ENCODE results near the gene KIF5C.

KIF5C gene

GRCh38 chr2:149020432-149020851, 145.4 kb downstream of the KIF5C start:
- DNase-seq = no peak

- no peak for DNase-seq
Observed at GRCh38 chr2:149021271-149021719, 146.3 kb downstream of the KIF5C start.

- no peak for DNase-seq
Observed at GRCh38 chr2:149021761-149022160, 146.7 kb downstream of the KIF5C start.

- DNase-seq = no peak
Observed at GRCh38 chr2:149023091-149023490, 148.1 kb downstream of the KIF5C start.

- DNase-seq = no peak
Observed at GRCh38 chr2:149027590-149028250, 152.7 kb downstream of the KIF5C start.

- no peak for DNase-seq
Observed at GRCh38 chr2:149028377-149028776, 153.3 kb downstream of the KIF5C start.

GRCh38 chr2:149028891-149029290, 153.9 kb downstream of the KIF5C start:
- no peak for DNase-seq

GRCh38 chr2:149029307-149029965, 154.4 kb downstream of the KIF5C start:
- no peak for DNase-seq

GRCh38 chr2:149031396-149031795, 156.4 kb downstream of the KIF5C start:
- DNase-seq = no peak

- no peak for DNase-seq
Observed at GRCh38 chr2:149033716-149034115, 158.7 kb downstream of the KIF5C start.

GRCh38 chr2:149034406-149034805, 159.4 kb downstream of the KIF5C start:
- DNase-seq = no peak

GRCh38 chr2:149036507-149037293, 161.7 kb downstream of the KIF5C start:
- no peak for DNase-seq

GRCh38 chr2:149037851-149038250, 162.8 kb downstream of the KIF5C start:
- no peak for DNase-seq

- DNase-seq = peak; percentile 49
Observed at GRCh38 chr2:149038442-149039212, 163.6 kb downstream of the KIF5C start, which contains the start of gene LYPD6B. Gene LYPD6B, plus strand, starts transcription at chr2:149038699. Its CDS starts 92,250 bp downstream, at chr2:149130949.

GRCh38 chr2:149039213-149039724, 164.2 kb downstream of the KIF5C start:
- no peak for DNase-seq

GRCh38 chr2:149040451-149040850, 165.4 kb downstream of the KIF5C start:
- no peak for DNase-seq

GRCh38 chr2:149041482-149041881, 166.5 kb downstream of the KIF5C start:
- DNase-seq = no peak

GRCh38 chr2:149042881-149043280, 167.9 kb downstream of the KIF5C start:
- DNase-seq = no peak

- no peak for DNase-seq
Observed at GRCh38 chr2:149044500-149044899, 169.5 kb downstream of the KIF5C start.

GRCh38 chr2:149047118-149047517, 172.1 kb downstream of the KIF5C start:
- DNase-seq = no peak

- DNase-seq = no peak
Observed at GRCh38 chr2:149049142-149049541, 174.1 kb downstream of the KIF5C start.

- DNase-seq = no peak
Observed at GRCh38 chr2:149050188-149050587, 175.2 kb downstream of the KIF5C start.

- no peak for DNase-seq
Observed at GRCh38 chr2:149055751-149056150, 180.7 kb downstream of the KIF5C start.
